ENCODE data around the gene MPHOSPH9. TPM values are rescaled to one million over a fixed set of nuclear protein-coding genes. Genes with fewer than 3 reads are reported as not detected.

Gene MPHOSPH9
- total and polyA plus RNA-seq, 2 of the 4 experiments (the other 2 are of a cell fraction): 7.6 to 17.0 TPM

GRCh38 chr12:123199936-123200335, 33.0 kb downstream of the MPHOSPH9 start:
- H3K9me3 ChIP-seq (ENCODE audit: control insufficient read depth, insufficient read depth, low read length): no peaks in the 10 kb centered on the region
- no peaks in the 10 kb centered on the region for H4K20me1 ChIP-seq (ENCODE audit: insufficient read depth, low read length)
- no peak for ATAC-seq (ENCODE audit: low read depth)
- WGBS, 2 experiments (ENCODE audit: extremely low coverage in 2 of 2, insufficient read length in 1 of 2): 100% methylated on average over 1 of the region's 3 CpGs; no CpG with 5 or more reads in 1 of the 2 experiments
- ChIA-PET CTCF (no interaction called here), POLR2A (ENCODE audit: unreplicated experiment) (no interaction called here)
- H3K4me2 ChIP-seq (ENCODE audit: low read depth, low read length): no peak overlapping the region
- H3K27me3 ChIP-seq (ENCODE audit: control insufficient read depth, insufficient read depth, low read length): no peaks in the 10 kb centered on the region
- H3K23ac ChIP-seq (ENCODE audit: low read depth, low read length): no peak overlapping the region
- no TSS peak for BruUV-seq (replicated peaks)
- no peaks in the 10 kb centered on the region for H3K4me1 ChIP-seq (ENCODE audit: control insufficient read depth, insufficient read depth, low read length)
- H3K9ac ChIP-seq (ENCODE audit: low read depth, low read length): no peak overlapping the region
- peaks cover 20% of the 10 kb centered on the region for H3K36me3 ChIP-seq (ENCODE audit: control insufficient read depth, insufficient read depth, low read length)
- no peak overlapping the region for H2AK5ac ChIP-seq (ENCODE audit: low read depth, low read length)
- no peak overlapping the region for H2BK120ac ChIP-seq (ENCODE audit: low read depth, low read length)
- no peak overlapping the region for H3K18ac ChIP-seq (ENCODE audit: low read depth, low read length)
- H2AK9ac ChIP-seq (replicated peaks; ENCODE audit: low read depth, low read length, poor library complexity): no peak overlapping the region
- no peak for DNase-seq
- no peak overlapping the region for H3K56ac ChIP-seq (ENCODE audit: extremely low read depth, insufficient read depth, low read length)
- no peak overlapping the region for H2AFZ ChIP-seq (replicated peaks; ENCODE audit: low read length, poor library complexity)
- H2BK20ac ChIP-seq (ENCODE audit: low read depth, low read length): no peak overlapping the region
- no peak overlapping the region for H4K91ac ChIP-seq (ENCODE audit: insufficient read depth, low read depth, low read length)
- intact Hi-C loops (cut with micrococcal nuclease): no loop called here
- no peak overlapping the region for H3K14ac ChIP-seq (replicated peaks; ENCODE audit: low read depth, low read length)
- no peak overlapping the region for H4K8ac ChIP-seq (ENCODE audit: low read depth in 2 of 2, low read length in 2 of 2)
- TF ChIP-seq FOS (IDR thresholded peaks at IDR 0.05; ENCODE audit: low read depth, low read length): no peak
- no peak for TF ChIP-seq USF2 (IDR thresholded peaks at IDR 0.05; ENCODE audit: low read depth, low read length)
- no peak for TF ChIP-seq NFE2L2 (IDR thresholded peaks at IDR 0.05; ENCODE audit: low read depth, low read length)
- no peak for TF ChIP-seq CEBPB (IDR thresholded peaks at IDR 0.05; ENCODE audit: low read depth, low read length)
- no peak for TF ChIP-seq ELK1 (IDR thresholded peaks at IDR 0.05; ENCODE audit: borderline replicate concordance, low read depth, low read length)
- no peak for TF ChIP-seq BHLHE40 (IDR thresholded peaks at IDR 0.05; ENCODE audit: low read depth, low read length)
- TF ChIP-seq CHD1 (IDR thresholded peaks at IDR 0.05; ENCODE audit: low read depth, low read length): no peak
- TF ChIP-seq SMC3 (IDR thresholded peaks at IDR 0.05; ENCODE audit: low read depth, low read length): no peak
- TF ChIP-seq RFX5 (IDR thresholded peaks at IDR 0.05; ENCODE audit: low read depth, low read length): no peak
- H3K4ac ChIP-seq (ENCODE audit: low read depth, low read length): no peak overlapping the region
- dilution Hi-C loops (cut with HindIII; ENCODE audit: low sequenced_read_pairs, unreplicated experiment): no loop called here
- H3K79me1 ChIP-seq (ENCODE audit: low read depth in 1 of 2, low read length in 2 of 2): no peaks in the 10 kb centered on the region; a peak in 1 of 4 replicates
- in situ Hi-C loops (cut with MboI; ENCODE audit: low sequenced_read_pairs): loop anchor here (25.0 kb wide), 1 partner anchor 613 kb away; no protein-coding TSS in a partner anchor
- no peaks in the 10 kb centered on the region for H3K9me1 ChIP-seq (ENCODE audit: insufficient read depth, low read length)
- no peak overlapping the region for H4K5ac ChIP-seq (ENCODE audit: low read depth, low read length)
- no peak overlapping the region for H2BK5ac ChIP-seq (ENCODE audit: low read depth, low read length, poor library complexity, severe bottlenecking)
- no peak overlapping the region for H3K27ac ChIP-seq (ENCODE audit: insufficient read depth, low read length)
- no peak overlapping the region for H2BK15ac ChIP-seq (ENCODE audit: low read depth, low read length)
- no peak overlapping the region for H3K4me3 ChIP-seq (ENCODE audit: insufficient read depth, low read depth, low read length)

Measured in IMR-90 (cell line).